ENCODE results near the gene GPATCH3.
A peak's percentile ranks its signal among the peaks of the same experiment; 100 is the strongest.

Gene GPATCH3

DNA sequence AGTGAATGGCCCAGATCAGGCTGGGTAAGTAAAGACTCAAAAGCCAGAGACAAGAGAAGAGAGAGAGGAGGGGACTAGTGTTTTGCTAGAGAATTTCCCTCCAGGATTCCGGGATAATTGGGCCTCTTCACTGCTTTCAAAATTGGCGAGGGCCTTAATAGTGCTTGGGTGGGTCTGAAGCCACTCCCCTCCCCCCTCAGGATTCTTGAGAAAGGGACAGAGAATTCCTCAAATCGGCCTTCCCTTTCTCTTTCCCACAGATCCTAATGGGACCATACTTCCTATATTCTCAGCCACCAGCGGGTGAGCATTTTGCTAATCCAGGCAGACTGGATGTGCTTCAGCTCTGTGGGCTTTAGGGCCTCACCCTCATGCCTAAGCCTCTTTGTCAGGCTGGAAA lies 25.4 kb downstream of the GPATCH3 start:
- TF ChIP-seq REST (IDR thresholded peaks at IDR 0.05; ENCODE audit: insufficient read depth in 1 of 2, low read depth in 2 of 2, low read length in 2 of 2) = no peak
- TF ChIP-seq SIN3A (IDR thresholded peaks at IDR 0.05; ENCODE audit: borderline replicate concordance, insufficient read depth, low read length) = no peak
- no peak for TF ChIP-seq POLR2AphosphoS5 (IDR thresholded peaks at IDR 0.05; ENCODE audit: low read depth, low read length)
- no peak for TF ChIP-seq TAF1 (IDR thresholded peaks at IDR 0.05; ENCODE audit: borderline replicate concordance, insufficient read depth, low read length)
- no peak for TF ChIP-seq FOXP2 (optimal IDR thresholded peaks at IDR 0.05; ENCODE audit: borderline replicate concordance, extremely low read depth, extremely low read length, insufficient read depth)

GRCh38 chr1:26864610-26865480 lies 35.4 kb downstream of the GPATCH3 start:
- TF ChIP-seq FOXP2 (optimal IDR thresholded peaks at IDR 0.05; ENCODE audit: borderline replicate concordance, extremely low read depth, extremely low read length, insufficient read depth) = no peak
- TF ChIP-seq REST (IDR thresholded peaks at IDR 0.05; ENCODE audit: insufficient read depth in 1 of 2, low read depth in 2 of 2, low read length in 2 of 2) = no peak
- TF ChIP-seq POLR2AphosphoS5 (IDR thresholded peaks at IDR 0.05; ENCODE audit: low read depth, low read length) = peak; percentile 82
- TF ChIP-seq SIN3A (IDR thresholded peaks at IDR 0.05; ENCODE audit: borderline replicate concordance, insufficient read depth, low read length) = no peak
- no peak; the same call in 1 of the 2 replicates for TF ChIP-seq TAF1 (IDR thresholded peaks at IDR 0.05; ENCODE audit: borderline replicate concordance, insufficient read depth, low read length)

GRCh38 chr1:26863685-26864077 lies 36.6 kb downstream of the GPATCH3 start:
- TF ChIP-seq TAF1 (IDR thresholded peaks at IDR 0.05; ENCODE audit: borderline replicate concordance, insufficient read depth, low read length) (no peak), REST (IDR thresholded peaks at IDR 0.05; ENCODE audit: insufficient read depth in 1 of 2, low read depth in 2 of 2, low read length in 2 of 2) (no peak), POLR2AphosphoS5 (IDR thresholded peaks at IDR 0.05; ENCODE audit: low read depth, low read length) (no peak), SIN3A (IDR thresholded peaks at IDR 0.05; ENCODE audit: borderline replicate concordance, insufficient read depth, low read length) (no peak), FOXP2 (optimal IDR thresholded peaks at IDR 0.05; ENCODE audit: borderline replicate concordance, extremely low read depth, extremely low read length, insufficient read depth) (no peak)

- TF ChIP-seq TAF1 (IDR thresholded peaks at IDR 0.05; ENCODE audit: borderline replicate concordance, insufficient read depth, low read length) (no peak), SIN3A (IDR thresholded peaks at IDR 0.05; ENCODE audit: borderline replicate concordance, insufficient read depth, low read length) (no peak), POLR2AphosphoS5 (IDR thresholded peaks at IDR 0.05; ENCODE audit: low read depth, low read length) (no peak), FOXP2 (optimal IDR thresholded peaks at IDR 0.05; ENCODE audit: borderline replicate concordance, extremely low read depth, extremely low read length, insufficient read depth) (no peak), REST (IDR thresholded peaks at IDR 0.05; ENCODE audit: insufficient read depth in 1 of 2, low read depth in 2 of 2, low read length in 2 of 2) (no peak)
These were observed 37.2 kb downstream of the GPATCH3 start, which contains the start of gene SFN for GRCh38 chr1:26862781-26863684. Gene SFN, plus strand, starts transcription at chr1:26863149. Its CDS starts 64 bp downstream, at chr1:26863213.

Measured in PFSK-1 (cell line).